RWPE2 (cell line): ENCODE data around the gene KCNJ11.

Source experiments
- ATAC-seq: fragments of 200-7000 bp; cut with Tn5 transposase; 3 replicates; pipeline ENCODE4 v1.9.1; 2021; ENCODE audit warnings: low read depth
- DNase-seq: peaks from one replicate; pipeline ENCODE4 v3.0.0-alpha.2; 2020; ENCODE audit warnings: low spot score
- H3K27ac ChIP-seq: fragments of 450-650 bp; 2 replicates; pipeline ENCODE4 v1.5.1; 2017; ENCODE audit warnings: mild to moderate bottlenecking; ENCODE audit not compliant: poor library complexity, severe bottlenecking
- H3K27me3 ChIP-seq: fragments of 250-450 bp; sonication (Bioruptor Pico); 2 replicates; pipeline ENCODE4 v1.5.1; 2021; ENCODE audit warnings: mild to moderate bottlenecking, moderate library complexity; ENCODE audit not compliant: insufficient read depth, poor library complexity, severe bottlenecking
- H3K36me3 ChIP-seq: fragments of 250-450 bp; sonication (Bioruptor Pico); 2 replicates; pipeline ENCODE4 v1.5.1; 2020; ENCODE audit warnings: low read depth, mild to moderate bottlenecking, moderate library complexity
- H3K4me1 ChIP-seq: fragments of 250-450 bp; sonication (Bioruptor Pico); 2 replicates; pipeline ENCODE4 v1.5.1; 2021; ENCODE audit warnings: mild to moderate bottlenecking, moderate library complexity; ENCODE audit not compliant: insufficient read depth, poor library complexity, severe bottlenecking
- H3K4me3 ChIP-seq: fragments of 250-450 bp; sonication (Bioruptor Pico); 2 replicates; pipeline ENCODE4 v1.5.1; 2021; ENCODE audit warnings: mild to moderate bottlenecking, moderate library complexity; ENCODE audit not compliant: severe bottlenecking
- H3K9me3 ChIP-seq: fragments of 250-450 bp; sonication (Bioruptor Pico); 2 replicates; pipeline ENCODE4 v1.5.1; 2021; ENCODE audit warnings: mild to moderate bottlenecking, moderate library complexity; ENCODE audit not compliant: severe bottlenecking
- TF ChIP-seq, protein P1 (sequence below): fragments of 450-650 bp; IDR thresholded peaks from one replicate; pipeline ENCODE4 v1.5.1; 2017; ENCODE audit warnings: mild to moderate bottlenecking, moderate library complexity; ENCODE audit not compliant: poor library complexity, severe bottlenecking

The KCNJ11 gene

DNA sequence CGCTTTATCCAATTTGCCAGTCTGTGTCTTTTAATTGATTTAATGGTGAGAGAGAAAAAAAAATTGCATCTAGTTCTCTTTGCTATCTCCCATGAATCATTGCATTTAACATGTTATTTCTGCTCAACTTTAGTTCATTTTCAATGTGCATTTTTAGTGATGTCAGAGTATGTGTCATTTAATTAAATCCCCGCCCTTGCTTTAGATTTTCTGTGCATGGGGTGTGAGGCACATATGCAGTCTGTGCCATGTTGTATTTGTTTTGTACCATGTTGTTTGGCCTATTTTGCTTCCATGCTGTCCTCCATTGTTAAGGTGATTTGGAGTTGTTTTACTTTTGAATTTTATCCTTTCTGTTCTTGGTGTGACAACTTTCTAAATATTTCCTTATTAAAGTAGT is 45.2 kb downstream of the KCNJ11 start:
- no peak for DNase-seq
- no peak overlapping the region for H3K4me3 ChIP-seq
- H3K27me3 ChIP-seq: no peaks in the 10 kb centered on the region
- H3K9me3 ChIP-seq: no peaks in the 10 kb centered on the region
- H3K36me3 ChIP-seq: no peaks in the 10 kb centered on the region
- peaks cover 4% of the 10 kb centered on the region for H3K4me1 ChIP-seq
- H3K27ac ChIP-seq: no peak overlapping the region
- TF ChIP-seq, protein P1, sequence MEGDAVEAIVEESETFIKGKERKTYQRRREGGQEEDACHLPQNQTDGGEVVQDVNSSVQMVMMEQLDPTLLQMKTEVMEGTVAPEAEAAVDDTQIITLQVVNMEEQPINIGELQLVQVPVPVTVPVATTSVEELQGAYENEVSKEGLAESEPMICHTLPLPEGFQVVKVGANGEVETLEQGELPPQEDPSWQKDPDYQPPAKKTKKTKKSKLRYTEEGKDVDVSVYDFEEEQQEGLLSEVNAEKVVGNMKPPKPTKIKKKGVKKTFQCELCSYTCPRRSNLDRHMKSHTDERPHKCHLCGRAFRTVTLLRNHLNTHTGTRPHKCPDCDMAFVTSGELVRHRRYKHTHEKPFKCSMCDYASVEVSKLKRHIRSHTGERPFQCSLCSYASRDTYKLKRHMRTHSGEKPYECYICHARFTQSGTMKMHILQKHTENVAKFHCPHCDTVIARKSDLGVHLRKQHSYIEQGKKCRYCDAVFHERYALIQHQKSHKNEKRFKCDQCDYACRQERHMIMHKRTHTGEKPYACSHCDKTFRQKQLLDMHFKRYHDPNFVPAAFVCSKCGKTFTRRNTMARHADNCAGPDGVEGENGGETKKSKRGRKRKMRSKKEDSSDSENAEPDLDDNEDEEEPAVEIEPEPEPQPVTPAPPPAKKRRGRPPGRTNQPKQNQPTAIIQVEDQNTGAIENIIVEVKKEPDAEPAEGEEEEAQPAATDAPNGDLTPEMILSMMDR: no peak
- no peak for ATAC-seq
